Amniotic epithelial cell (primary cell): ENCODE data around the gene NYAP2.

ENCODE experiments used
- DNase-seq: peaks from one replicate; pipeline ENCODE4 v3.0.0-alpha.2; 2010; ENCODE audit warnings: low read depth

NYAP2 gene

GRCh38 chr2:225429717-225430116 is 30.2 kb downstream of the NYAP2 start:
- peak; percentile 78 for DNase-seq

DNA sequence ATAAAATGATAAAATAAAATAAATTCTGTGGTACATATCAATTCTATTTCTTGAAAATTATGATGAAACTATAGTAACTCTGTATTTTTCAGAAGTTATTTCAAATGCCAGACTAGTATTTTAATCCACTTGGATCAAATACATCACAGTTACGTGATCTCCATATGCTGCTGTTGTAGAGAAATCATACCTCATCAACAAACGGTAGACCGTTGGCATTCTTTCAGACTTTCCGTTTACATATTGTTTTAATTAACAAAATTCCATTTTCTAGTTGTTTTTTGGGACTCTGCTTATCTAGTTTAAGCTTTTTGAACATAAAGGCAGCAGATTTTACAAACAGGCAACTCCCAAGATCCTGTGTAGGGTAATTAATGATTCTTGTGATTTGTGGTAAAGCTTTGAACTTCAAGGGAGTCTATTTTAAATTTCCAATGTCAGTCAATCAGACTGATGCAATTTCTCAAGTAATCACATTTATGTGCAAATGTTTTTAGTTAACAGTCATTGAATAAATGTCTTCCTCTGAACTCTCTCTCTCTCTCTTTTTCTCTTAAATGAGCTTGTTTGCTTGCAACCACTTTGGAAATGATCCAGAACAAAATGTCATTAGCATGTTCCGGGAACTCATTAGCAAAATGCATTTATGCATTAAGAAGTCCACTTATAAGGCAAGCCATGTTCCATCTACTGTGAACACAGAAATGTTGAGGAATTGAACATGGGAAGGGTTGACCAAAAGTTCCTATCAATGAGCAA is 31.8 kb downstream of the NYAP2 start:
- no peak for DNase-seq

- DNase-seq: no peak
Measured at GRCh38 chr2:225434014-225434413, 34.5 kb downstream of the NYAP2 start.

GRCh38 chr2:225437319-225437718 is 37.8 kb downstream of the NYAP2 start:
- DNase-seq: no peak

DNA sequence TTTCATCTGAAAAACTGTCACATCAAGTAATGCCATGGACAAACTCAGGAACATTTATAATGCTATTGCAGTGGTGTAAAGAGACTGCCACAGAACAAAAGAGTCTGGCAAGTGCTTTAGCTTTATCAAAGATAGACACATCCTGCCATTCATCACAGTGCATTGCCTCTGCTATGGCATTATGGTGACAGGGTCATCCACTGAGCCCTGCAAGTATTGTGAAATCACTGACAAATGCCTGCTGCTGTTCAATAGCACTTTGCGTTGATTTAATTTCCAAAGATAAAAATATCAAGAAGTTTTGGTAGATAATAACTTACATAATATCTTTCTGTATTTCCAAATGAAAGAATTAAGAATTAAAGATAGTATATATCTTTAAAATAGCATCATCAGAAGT is 38.7 kb downstream of the NYAP2 start:
- no peak for DNase-seq

- peak; percentile 65 for DNase-seq
Measured at GRCh38 chr2:225452677-225453076, 53.2 kb downstream of the NYAP2 start.

DNA sequence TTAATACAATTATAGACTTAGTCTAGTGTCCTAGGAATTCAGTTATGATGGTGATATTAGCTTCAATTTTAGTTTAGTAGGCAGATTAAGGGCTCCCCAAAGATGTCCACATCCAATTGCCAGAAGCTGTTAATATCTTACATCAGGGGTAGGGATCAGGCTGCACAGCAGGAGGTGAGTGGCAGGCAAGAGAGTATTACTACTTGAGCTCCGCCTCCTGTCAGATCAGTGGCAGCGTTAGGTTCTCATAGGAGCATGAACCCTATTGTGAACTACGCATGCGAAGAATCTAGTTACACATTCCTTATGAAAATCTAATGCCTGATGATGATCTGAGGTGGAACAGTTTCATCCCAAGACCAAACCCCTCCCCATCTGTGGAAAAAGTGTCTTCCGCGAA is 54.9 kb downstream of the NYAP2 start:
- DNase-seq: no peak

- no peak for DNase-seq
Measured at GRCh38 chr2:225456619-225457260, 57.2 kb downstream of the NYAP2 start.

DNA sequence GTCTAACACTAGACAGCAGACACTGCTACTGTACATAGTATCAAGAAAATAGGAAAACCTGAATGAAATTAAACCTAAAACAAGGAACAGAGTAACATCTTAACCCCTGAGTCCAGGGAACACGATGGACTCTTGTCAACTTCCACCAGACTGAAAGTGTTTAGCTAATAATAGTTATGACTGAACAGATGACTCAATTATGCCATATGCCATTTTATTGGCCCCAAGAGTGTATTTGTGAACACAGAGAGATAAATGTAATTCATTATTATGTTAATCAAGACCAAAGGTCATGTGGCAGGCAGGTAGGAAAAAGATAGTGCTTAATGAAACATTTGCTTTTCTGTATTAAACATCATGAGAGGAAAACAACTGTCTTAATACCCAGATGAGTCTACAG is 58.0 kb downstream of the NYAP2 start:
- no peak for DNase-seq

GRCh38 chr2:225458431-225459117 is 59.1 kb downstream of the NYAP2 start:
- peak; percentile 83 for DNase-seq

DNA sequence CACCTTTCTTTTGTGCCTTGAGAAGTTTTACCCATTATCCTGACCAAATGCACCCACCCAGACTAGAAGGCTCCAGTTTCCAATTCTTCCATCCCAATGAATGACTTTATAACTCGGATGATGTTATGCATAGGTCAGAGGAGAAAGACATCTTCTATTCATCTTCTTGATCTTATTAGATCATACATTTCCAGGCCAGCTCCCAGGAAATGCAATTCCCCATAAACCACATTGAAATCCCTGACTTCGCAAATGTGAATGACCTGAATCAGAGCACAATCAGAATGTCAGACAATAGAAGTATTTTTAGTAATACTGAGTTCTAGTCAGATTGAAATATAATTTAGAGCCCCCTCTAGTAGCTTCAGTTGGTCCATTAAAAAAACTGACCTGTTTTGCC is 62.9 kb downstream of the NYAP2 start:
- DNase-seq: no peak

- DNase-seq: no peak
Measured at GRCh38 chr2:225462945-225463344, 63.4 kb downstream of the NYAP2 start.

- no peak for DNase-seq
Measured at GRCh38 chr2:225463449-225463848, 63.9 kb downstream of the NYAP2 start.

DNA sequence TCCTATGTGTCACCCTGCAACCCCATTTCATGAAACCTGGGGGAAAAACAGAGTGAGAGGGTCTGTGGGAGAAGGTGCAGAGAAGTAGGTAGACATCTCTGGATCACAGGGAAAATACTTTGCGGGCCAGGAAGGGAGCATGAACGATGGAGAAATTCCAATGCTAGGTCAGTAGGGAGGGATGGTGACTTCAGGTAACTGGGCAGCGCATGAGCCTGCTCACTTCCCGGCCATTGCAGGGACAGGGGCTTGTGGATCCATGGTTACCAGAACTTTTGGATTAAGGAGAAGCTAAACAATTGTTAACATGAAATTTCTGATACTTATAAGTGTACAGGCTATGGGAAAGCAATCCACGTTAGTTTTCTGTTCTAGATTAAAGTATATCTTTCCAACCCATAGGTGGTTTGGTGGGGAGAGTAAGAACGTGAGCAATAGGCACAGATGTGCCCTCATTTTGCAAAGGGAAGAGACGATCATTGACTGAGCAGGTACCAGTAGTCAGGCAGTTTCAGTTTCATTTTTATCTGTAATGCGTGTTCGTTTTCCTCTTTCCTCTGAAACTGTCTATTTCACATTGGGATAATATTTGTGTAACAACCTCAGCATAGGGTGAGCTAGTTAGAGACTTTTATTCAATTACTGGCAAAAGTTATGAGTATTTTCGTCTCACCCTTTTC is 65.0 kb downstream of the NYAP2 start:
- no peak for DNase-seq

DNA sequence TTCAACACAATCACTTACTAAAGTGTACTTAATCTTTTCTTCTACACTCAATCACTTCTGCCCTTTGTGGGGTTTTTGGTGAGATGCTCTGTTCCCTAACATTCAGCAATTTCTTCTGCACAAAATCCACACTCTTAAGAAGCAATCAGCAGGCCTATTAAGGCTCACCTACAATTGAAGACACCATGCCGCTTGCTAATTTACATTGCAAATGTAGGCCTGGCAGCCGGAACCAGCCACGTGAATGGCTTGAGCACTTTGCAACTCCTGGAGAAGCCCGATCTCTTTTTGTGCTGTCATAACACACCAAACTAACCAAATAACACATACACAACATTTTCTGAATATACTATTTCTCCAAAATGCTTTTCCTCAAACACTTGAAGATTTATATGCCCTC is 66.3 kb downstream of the NYAP2 start:
- DNase-seq: no peak

DNA sequence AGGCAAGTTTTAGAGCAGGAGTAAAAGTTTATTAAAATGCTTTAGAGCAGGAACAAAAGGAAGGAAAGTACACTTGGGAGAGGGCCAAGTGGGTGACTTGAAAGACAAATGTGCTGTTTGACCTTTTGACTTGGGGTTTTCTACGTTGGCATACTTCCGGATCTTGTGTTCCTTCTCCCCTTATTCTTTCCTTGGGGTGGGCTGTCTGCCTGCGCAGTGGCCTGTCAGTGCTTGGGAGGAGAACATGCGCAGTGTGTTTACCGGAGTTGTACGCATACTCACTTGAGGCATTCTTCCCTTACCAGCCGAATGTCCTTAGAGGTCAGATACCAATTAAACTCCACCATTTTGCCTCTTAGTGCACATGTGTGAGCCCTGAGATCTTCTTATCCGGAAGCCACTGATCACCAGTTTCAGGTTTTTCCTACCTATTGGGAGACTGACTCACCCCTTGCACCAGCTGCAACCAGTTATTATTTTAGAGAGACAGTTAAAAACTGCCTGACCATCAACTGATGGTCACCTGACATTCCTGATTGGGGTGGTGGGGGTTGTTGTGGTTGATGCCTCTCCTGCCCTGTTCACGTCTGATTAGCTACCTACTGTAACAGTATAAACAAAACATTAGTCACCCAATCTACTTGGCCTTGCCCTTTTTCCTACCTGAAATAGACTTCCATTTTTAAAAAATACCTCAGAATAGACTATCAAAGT is 67.5 kb downstream of the NYAP2 start:
- DNase-seq: no peak

- DNase-seq: peak; percentile 89
Measured at GRCh38 chr2:225468131-225468530, 68.6 kb downstream of the NYAP2 start.

GRCh38 chr2:225471039-225471438 is 71.5 kb downstream of the NYAP2 start:
- no peak for DNase-seq

DNA sequence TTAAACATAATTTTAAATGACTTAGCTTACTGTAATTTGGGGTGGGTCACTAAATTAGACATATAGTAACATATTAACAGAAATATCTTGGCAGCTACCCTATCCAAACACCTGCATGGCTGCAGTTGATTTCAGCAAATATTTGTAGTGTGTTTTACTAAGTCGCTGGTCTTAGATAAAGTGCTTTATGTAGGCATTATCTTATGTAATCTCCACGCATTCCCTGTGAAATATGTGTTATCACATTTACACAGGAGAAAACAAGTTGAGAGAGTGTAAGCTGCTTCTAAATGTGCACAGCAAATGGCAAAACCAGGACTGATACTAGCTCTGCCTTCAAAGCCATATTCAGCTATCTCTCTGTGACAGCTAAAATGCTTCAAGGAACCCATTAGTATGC is 72.0 kb downstream of the NYAP2 start:
- DNase-seq: no peak

DNA sequence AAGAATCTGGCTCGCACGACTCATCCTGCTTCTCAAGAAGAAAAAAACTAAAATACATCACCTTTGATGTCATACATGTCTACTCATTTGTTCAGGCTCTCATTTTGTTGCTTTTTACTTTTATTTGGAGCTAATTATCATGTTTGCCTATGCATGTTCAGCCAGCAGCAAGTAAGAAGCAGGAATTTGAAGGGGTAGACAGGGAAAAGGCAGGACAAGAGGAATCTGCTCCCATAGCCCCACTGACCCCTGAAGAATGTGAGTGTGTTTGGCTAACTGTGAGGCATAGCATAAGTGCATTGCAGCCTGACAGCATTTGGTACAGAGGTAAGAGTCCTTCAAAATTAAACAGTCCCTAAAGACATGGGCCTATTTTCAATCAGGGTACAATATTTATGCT is 72.7 kb downstream of the NYAP2 start:
- no peak for DNase-seq

DNA sequence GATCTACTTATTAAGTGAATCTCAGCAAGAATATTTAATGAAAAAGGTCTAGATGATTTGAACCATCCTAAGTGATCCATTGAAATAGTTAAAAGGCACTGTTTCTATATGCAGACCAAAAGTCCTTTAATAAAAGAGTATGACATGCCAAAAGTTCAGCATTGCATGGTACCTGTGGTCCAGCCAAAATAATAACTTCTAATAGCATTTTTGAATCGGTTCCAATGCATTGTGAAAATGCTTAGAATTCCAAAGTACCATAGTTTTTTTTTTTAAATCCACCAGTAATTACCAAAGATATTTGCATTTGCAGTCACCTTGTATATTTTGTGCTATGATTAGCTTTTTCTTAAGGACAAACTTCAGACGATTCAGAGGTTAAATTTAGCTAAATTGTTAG is 79.9 kb downstream of the NYAP2 start:
- no peak for DNase-seq

DNA sequence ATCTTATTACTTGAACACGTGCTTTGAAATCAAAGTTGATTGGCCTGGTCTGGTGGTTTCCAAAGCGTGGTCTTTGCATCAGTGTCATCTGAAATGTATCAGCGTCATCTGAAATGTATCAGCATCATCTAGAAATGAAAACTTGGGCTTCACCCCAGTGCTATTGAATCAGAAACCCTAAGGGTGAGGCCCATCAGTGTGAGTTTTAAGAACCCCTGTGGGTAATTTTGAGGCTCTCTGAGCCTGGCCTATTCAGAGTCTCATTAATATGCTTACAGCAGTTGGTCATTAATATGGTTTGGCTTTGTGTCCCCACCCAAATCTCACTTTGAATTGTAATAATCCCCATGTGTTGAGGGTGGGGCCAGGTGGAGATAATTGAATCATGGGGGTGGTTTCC is 85.2 kb downstream of the NYAP2 start:
- no peak for DNase-seq
